Activated CD4-positive, alpha-beta T cell treated with anti-CD3 and anti-CD28 coated beads, Interleukin-2, amount 50 U/mL, for 16 hours (primary cell): Measurements from ENCODE around the gene UMODL1.
"Not testable (repeated sequence)": the region's sequence is repeated elsewhere in the genome, so short reads cannot be mapped to it uniquely, and the experiment has no call there.

Experiments
- DNase-seq: peaks from one replicate; pipeline ENCODE4 v3.0.0-alpha.2; 2020

Gene UMODL1

GRCh38 chr21:42102076-42102475 lies 31.0 kb downstream of the UMODL1 start:
- DNase-seq: no peak

- no peak for DNase-seq
These were observed 31.4 kb downstream of the UMODL1 start for GRCh38 chr21:42102526-42102925.

- DNase-seq: no peak
These were observed 31.9 kb downstream of the UMODL1 start for GRCh38 chr21:42102991-42103390.

GRCh38 chr21:42103843-42104242 lies 32.7 kb downstream of the UMODL1 start:
- DNase-seq: no peak

- no peak for DNase-seq
These were observed 34.6 kb downstream of the UMODL1 start for GRCh38 chr21:42105476-42106315.

GRCh38 chr21:42106425-42106824 lies 35.3 kb downstream of the UMODL1 start:
- DNase-seq: no peak

- DNase-seq: no peak
These were observed 36.2 kb downstream of the UMODL1 start for GRCh38 chr21:42107177-42107880.

- peak; percentile 59 for DNase-seq
These were observed 36.9 kb downstream of the UMODL1 start for GRCh38 chr21:42107881-42108553.

GRCh38 chr21:42108554-42109340 lies 37.6 kb downstream of the UMODL1 start:
- DNase-seq: no peak

- no peak for DNase-seq
These were observed 38.4 kb downstream of the UMODL1 start for GRCh38 chr21:42109473-42109872.

- no peak for DNase-seq
These were observed 38.9 kb downstream of the UMODL1 start for GRCh38 chr21:42109873-42110525.

- no peak for DNase-seq
These were observed 39.8 kb downstream of the UMODL1 start for GRCh38 chr21:42110691-42111469.

- DNase-seq: no peak
These were observed 40.3 kb downstream of the UMODL1 start for GRCh38 chr21:42111470-42111743.

GRCh38 chr21:42111811-42112210 lies 40.7 kb downstream of the UMODL1 start:
- no peak for DNase-seq

GRCh38 chr21:42112238-42112637 lies 41.1 kb downstream of the UMODL1 start:
- DNase-seq: no peak

- DNase-seq: no peak
These were observed 41.7 kb downstream of the UMODL1 start for GRCh38 chr21:42112857-42113256.

- no peak for DNase-seq
These were observed 42.9 kb downstream of the UMODL1 start for GRCh38 chr21:42113926-42114409.

- DNase-seq: no peak
These were observed 43.5 kb downstream of the UMODL1 start for GRCh38 chr21:42114646-42115045.

GRCh38 chr21:42115136-42115683 lies 44.1 kb downstream of the UMODL1 start:
- DNase-seq: no peak

GRCh38 chr21:42116551-42116950 lies 45.4 kb downstream of the UMODL1 start:
- DNase-seq: not testable (repeated sequence)
